ENCODE data around the gene SUFU. TPM values are rescaled to one million over a fixed set of nuclear protein-coding genes. Genes with fewer than 3 reads are reported as not detected.

Gene SUFU
- total and polyA plus RNA-seq, 2 experiments from 2014 or later = 2.8 to 5.6 TPM

DNA sequence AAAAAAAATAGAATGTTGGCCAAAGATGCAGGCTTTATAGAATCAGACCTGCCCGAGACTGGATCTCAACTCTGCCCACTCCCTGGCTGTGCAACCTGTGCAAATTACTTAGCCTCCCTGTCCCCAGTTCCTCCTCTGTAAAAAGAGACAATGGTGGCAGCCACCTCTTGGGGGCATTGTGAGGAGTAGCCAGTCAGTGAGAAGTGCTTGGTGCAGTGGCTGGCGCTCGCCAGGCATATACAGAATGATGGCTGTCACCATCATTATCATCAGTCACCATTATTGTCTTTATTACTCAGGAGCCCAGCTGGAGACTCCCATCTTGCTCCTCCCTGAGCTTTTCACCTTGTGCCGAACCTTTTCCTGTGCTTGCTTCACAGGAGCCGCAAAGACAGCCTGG, 111.1 kb downstream of the SUFU start:
- Mint-ChIP-seq H3K4me1 (peaks cover 28% of the 10 kb centered on the region), H3K9me3 (no peaks in the 10 kb centered on the region), H3K4me3 (no peak overlapping the region; the same call in 2 of the 3 replicates), H3K27me3 (ENCODE audit: insufficient read depth, low read depth, poor library complexity) (peaks cover 7% of the 10 kb centered on the region), H3K27ac (peak overlapping the region; percentile 73; the same call in 1 of the 2 replicates), H3K36me3 (ENCODE audit: low read depth) (no peaks in the 10 kb centered on the region; the same call in 2 of the 3 replicates)
- H3K36me3 ChIP-seq (ENCODE audit: insufficient read depth) = no peaks in the 10 kb centered on the region
- no peak for TF ChIP-seq NANOG (IDR thresholded peaks at IDR 0.05; ENCODE audit: borderline replicate concordance)
- TF ChIP-seq REST (IDR thresholded peaks at IDR 0.05; ENCODE audit: unreplicated experiment) = no peak
- TF ChIP-seq, protein P1, sequence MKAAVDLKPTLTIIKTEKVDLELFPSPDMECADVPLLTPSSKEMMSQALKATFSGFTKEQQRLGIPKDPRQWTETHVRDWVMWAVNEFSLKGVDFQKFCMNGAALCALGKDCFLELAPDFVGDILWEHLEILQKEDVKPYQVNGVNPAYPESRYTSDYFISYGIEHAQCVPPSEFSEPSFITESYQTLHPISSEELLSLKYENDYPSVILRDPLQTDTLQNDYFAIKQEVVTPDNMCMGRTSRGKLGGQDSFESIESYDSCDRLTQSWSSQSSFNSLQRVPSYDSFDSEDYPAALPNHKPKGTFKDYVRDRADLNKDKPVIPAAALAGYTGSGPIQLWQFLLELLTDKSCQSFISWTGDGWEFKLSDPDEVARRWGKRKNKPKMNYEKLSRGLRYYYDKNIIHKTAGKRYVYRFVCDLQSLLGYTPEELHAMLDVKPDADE (IDR thresholded peaks at IDR 0.05) = no peak
- no peak for TF ChIP-seq CREB1 (CRISPR knock-in tag; IDR thresholded peaks at IDR 0.05; ENCODE audit: low read depth)
- TF ChIP-seq CTCF (conservative IDR thresholded peaks at IDR 0.05; ENCODE audit: low read depth in 2 of 2) = no peak
- TF ChIP-seq ZNF114 (CRISPR knock-in tag; IDR thresholded peaks at IDR 0.05) = no peak
- TF ChIP-seq EZH2 (IDR thresholded peaks at IDR 0.05; ENCODE audit: low read depth, unreplicated experiment) = no peak
- no peak for TF ChIP-seq ZNF331 (CRISPR knock-in tag; IDR thresholded peaks at IDR 0.05; ENCODE audit: low read depth)
- TF ChIP-seq, protein P2, sequence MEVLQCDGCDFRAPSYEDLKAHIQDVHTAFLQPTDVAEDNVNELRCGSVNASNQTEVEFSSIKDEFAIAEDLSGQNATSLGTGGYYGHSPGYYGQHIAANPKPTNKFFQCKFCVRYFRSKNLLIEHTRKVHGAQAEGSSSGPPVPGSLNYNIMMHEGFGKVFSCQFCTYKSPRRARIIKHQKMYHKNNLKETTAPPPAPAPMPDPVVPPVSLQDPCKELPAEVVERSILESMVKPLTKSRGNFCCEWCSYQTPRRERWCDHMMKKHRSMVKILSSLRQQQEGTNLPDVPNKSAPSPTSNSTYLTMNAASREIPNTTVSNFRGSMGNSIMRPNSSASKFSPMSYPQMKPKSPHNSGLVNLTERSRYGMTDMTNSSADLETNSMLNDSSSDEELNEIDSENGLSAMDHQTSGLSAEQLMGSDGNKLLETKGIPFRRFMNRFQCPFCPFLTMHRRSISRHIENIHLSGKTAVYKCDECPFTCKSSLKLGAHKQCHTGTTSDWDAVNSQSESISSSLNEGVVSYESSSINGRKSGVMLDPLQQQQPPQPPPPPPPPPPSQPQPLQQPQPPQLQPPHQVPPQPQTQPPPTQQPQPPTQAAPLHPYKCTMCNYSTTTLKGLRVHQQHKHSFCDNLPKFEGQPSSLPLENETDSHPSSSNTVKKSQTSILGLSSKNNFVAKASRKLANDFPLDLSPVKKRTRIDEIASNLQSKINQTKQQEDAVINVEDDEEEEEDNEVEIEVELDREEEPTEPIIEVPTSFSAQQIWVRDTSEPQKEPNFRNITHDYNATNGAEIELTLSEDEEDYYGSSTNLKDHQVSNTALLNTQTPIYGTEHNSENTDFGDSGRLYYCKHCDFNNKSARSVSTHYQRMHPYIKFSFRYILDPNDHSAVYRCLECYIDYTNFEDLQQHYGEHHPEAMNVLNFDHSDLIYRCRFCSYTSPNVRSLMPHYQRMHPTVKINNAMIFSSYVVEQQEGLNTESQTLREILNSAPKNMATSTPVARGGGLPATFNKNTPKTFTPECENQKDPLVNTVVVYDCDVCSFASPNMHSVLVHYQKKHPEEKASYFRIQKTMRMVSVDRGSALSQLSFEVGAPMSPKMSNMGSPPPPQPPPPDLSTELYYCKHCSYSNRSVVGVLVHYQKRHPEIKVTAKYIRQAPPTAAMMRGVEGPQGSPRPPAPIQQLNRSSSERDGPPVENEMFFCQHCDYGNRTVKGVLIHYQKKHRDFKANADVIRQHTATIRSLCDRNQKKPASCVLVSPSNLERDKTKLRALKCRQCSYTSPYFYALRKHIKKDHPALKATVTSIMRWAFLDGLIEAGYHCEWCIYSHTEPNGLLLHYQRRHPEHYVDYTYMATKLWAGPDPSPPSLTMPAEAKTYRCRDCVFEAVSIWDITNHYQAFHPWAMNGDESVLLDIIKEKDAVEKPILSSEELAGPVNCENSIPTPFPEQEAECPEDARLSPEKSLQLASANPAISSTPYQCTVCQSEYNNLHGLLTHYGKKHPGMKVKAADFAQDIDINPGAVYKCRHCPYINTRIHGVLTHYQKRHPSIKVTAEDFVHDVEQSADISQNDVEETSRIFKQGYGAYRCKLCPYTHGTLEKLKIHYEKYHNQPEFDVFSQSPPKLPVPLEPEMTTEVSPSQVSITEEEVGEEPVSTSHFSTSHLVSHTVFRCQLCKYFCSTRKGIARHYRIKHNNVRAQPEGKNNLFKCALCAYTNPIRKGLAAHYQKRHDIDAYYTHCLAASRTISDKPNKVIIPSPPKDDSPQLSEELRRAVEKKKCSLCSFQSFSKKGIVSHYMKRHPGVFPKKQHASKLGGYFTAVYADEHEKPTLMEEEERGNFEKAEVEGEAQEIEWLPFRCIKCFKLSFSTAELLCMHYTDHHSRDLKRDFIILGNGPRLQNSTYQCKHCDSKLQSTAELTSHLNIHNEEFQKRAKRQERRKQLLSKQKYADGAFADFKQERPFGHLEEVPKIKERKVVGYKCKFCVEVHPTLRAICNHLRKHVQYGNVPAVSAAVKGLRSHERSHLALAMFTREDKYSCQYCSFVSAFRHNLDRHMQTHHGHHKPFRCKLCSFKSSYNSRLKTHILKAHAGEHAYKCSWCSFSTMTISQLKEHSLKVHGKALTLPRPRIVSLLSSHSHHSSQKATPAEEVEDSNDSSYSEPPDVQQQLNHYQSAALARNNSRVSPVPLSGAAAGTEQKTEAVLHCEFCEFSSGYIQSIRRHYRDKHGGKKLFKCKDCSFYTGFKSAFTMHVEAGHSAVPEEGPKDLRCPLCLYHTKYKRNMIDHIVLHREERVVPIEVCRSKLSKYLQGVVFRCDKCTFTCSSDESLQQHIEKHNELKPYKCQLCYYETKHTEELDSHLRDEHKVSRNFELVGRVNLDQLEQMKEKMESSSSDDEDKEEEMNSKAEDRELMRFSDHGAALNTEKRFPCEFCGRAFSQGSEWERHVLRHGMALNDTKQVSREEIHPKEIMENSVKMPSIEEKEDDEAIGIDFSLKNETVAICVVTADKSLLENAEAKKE (CRISPR knock-in tag; IDR thresholded peaks at IDR 0.05) = no peak
- no peak for TF ChIP-seq EZH2phosphoT487 (IDR thresholded peaks at IDR 0.05; ENCODE audit: unreplicated experiment)
- no peak for TF ChIP-seq JUNB (IDR thresholded peaks at IDR 0.05; ENCODE audit: unreplicated experiment)
- TF ChIP-seq POLR2AphosphoS5 (IDR thresholded peaks at IDR 0.05; ENCODE audit: low read depth) = no peak
- TF ChIP-seq STAT1 (IDR thresholded peaks at IDR 0.05; ENCODE audit: unreplicated experiment) = no peak
- DNase-seq (ENCODE audit: low spot score) (no peak), ATAC-seq (no peak)
- H2AFZ ChIP-seq = no peak overlapping the region
- H3K9me2 ChIP-seq (ENCODE audit: insufficient read depth) = no peaks in the 10 kb centered on the region
- H3F3A ChIP-seq (replicated peaks; ENCODE audit: low read depth) = no peaks in the 10 kb centered on the region
- no peaks in the 10 kb centered on the region for H4K20me1 ChIP-seq (replicated peaks; ENCODE audit: insufficient read depth)
- H3K4me3 ChIP-seq = no peak overlapping the region
- H3K27me3 ChIP-seq (ENCODE audit: insufficient read depth) = no peaks in the 10 kb centered on the region
- H3K4me1 ChIP-seq (ENCODE audit: insufficient read depth) = peaks cover 3% of the 10 kb centered on the region; the same call in 1 of the 2 replicates
- H3K79me2 ChIP-seq (replicated peaks; ENCODE audit: insufficient read depth) = no peaks in the 10 kb centered on the region
- 0 out of 2 replicates have a peak overlapping the region, but pooled peaks have one; percentile 55 for H3K4me2 ChIP-seq
- H3K27ac ChIP-seq (ENCODE audit: low read depth) = no peak overlapping the region; the same call in 1 of the 2 replicates
